Epithelial cell of proximal tubule (primary cell): Measurements from ENCODE around the gene OMP. TPM values are rescaled to one million over a fixed set of nuclear protein-coding genes. Genes with fewer than 3 reads are reported as not detected.

Source experiments
- DNase-seq: peaks from one replicate; pipeline ENCODE4 v3.0.0-alpha.2; 2011; ENCODE audit warnings: low read depth
- H3K4me3 ChIP-seq: 2 replicates; pipeline ENCODE4 v1.5.1; 2011; ENCODE audit warnings: low read depth, mild to moderate bottlenecking, low read length
- CTCF ChIP-seq: conservative IDR thresholded peaks from 2 replicates; pipeline ENCODE4 v1.5.1; 2012; ENCODE audit warnings: low read depth, mild to moderate bottlenecking, low read length
- total RNA-seq: library from RNA; depleted of rRNA; stranded (reverse); fragments of >200 nt; gene quantifications from 2 replicates; pipeline ENCODE4 v1.2.3, GENCODE V29; 2015

OMP gene
- total RNA-seq, 1 donor from 2014 or later = not detected

GRCh38 chr11:77127235-77127911, 24.7 kb downstream of the OMP start:
- no peak for DNase-seq
- H3K4me3 ChIP-seq = peak overlapping the region; percentile 53
- peak; percentile 99 for TF ChIP-seq CTCF

DNA sequence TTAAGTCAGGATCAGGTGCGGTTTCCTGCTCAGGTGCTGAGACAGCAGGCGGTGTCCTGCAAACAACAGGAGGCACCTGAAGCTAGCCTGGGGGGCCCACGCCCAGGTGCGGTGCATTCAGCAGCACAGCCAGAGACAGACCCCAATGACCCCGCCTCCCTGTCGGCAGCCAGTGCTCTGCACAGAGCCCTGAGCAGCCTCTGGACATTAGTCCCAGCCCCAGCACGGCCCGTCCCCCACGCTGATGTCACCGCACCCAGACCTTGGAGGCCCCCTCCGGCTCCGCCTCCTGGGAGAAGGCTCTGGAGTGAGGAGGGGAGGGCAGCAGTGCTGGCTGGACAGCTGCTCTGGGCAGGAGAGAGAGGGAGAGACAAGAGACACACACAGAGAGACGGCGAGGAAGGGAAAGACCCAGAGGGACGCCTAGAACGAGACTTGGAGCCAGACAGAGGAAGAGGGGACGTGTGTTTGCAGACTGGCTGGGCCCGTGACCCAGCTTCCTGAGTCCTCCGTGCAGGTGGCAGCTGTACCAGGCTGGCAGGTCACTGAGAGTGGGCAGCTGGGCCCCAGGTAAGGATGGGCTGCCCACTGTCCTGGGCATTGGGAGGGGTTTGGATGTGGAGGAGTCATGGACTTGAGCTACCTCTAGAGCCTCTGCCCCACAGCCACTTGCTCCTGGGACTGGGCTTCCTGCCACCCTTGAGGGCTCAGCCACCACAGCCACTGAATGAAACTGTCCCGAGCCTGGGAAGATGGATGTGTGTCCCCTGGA, 25.5 kb downstream of the OMP start, which contains the start of gene MYO7A:
Gene MYO7A (plus strand): TSS at position 327 of the 772 bp plus-strand sequence. CDS start 2,389 bp downstream, outside the sequence.
- DNase-seq = no peak
- peak within 1 kb of the TSS; percentile 53 for H3K4me3 ChIP-seq
- TF ChIP-seq CTCF = no peak

- TF ChIP-seq CTCF = no peak
- DNase-seq = no peak
- no peak overlapping the region for H3K4me3 ChIP-seq
These were observed 26.6 kb downstream of the OMP start for GRCh38 chr11:77129069-77129841.

DNA sequence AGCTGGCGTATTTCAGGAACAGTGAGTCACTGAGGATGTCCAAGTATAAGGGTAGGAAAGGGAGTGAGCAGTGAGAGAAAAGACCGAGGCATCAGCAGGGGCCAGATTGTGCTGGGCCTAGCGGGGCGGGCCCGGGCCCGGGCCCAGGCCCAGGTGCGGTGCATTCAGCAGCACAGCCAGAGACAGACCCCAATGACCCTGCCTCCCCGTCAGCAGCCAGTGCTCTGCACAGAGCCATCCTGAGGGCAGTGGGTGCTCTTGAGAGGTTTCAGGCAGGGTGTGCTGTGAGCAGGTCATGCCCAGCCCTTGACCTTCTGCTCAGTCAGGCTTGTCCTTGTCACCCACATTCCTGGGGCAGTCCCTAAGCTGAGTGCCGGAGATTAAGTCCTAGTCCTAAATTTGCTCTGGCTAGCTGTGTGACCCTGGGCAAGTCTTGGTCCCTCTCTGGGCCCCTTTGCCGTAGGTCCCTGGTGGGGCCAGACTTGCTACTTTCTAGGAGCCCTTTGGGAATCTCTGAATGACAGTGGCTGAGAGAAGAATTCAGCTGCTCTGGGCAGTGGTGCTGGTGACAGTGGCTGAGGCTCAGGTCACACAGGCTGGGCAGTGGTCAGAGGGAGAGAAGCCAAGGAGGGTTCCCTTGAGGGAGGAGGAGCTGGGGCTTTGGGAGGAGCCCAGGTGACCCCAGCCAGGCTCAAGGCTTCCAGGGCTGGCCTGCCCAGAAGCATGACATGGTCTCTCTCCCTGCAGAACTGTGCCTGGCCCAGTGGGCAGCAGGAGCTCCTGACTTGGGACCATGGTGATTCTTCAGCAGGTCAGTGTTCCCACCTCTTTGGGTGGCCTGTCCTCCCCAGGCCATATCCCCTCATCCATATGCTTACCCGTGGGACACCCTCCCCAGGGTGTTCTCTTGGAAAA, 27.5 kb downstream of the OMP start:
- TF ChIP-seq CTCF = no peak

DNA sequence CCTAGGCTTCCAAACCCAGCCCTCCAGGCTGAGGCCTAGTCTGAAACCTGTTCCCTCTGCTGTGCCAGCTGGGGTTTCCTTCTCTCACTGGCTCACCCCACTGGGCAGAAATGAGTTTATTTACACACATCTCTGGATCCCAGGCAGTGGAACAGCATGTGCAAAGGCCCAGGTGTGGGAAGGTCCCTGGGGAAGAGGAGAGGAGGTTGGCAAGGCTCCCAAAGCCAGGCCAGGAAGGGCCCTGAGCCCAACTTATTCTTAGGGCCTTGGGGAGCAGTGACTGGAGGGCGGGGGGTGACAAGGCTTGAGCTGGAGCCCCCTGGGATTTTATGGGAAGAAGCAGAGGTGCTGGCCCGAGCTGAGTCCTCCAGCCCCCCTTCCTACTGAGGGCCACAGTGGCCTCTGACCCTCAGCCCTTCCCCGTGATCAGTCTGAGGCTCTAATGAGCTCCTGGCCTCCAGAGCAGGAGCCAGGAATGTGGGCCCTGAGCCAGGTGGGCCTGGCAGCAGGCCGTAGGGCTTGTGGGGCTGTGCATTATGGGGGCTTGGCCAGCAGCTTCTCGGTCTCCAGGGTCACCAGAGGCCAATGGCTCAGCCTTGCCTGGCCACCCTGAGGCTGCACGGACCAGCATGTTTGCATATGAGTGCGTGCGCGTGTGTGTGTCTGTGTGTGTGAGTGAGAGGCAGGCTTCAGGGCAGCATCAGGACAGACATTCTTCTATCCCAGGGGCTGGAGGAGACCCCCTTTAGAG, 28.3 kb downstream of the OMP start:
- DNase-seq = peak; percentile 10
- H3K4me3 ChIP-seq = no peak overlapping the region
- no peak for TF ChIP-seq CTCF

More for the DNA sequence above, 27.5 kb downstream of the OMP start:
- no peak for DNase-seq
- H3K4me3 ChIP-seq = no peak overlapping the region

DNA sequence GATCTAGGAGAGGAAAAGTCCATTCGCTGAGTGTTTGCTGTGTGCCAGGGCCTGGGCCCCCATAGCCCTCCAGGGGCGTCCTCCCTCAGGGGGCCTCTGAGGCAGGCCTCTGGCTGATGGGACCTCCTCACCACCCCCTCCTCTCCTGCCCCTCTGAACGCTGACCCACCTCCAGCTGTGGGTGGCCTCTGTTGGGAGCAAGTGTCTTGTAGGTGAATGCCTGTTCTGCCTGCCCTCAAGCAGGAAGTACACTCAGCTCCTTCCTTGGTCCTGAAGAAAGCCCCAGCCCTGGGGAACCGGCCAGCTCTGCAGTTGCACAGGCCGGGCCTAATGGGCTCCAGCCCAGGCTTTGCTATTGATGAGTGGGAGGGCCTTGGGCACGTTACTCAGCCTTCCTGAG, 28.9 kb downstream of the OMP start:
- no peak for DNase-seq
- TF ChIP-seq CTCF = no peak
- no peak overlapping the region for H3K4me3 ChIP-seq
